Hepatocyte (in vitro differentiated cells): ENCODE measurements around the gene PACS1. TPM values are rescaled to one million over a fixed set of nuclear protein-coding genes. Genes with fewer than 3 reads are reported as not detected.

Experiments used
- DNase-seq: peaks from one replicate; pipeline ENCODE4 v3.0.0-alpha.2; 2016; ENCODE audit warnings: low spot score
- H2AFZ ChIP-seq: fragments of 200-600 bp; sonication (generic); 2 replicates; pipeline ENCODE4 v1.6.0; 2016; ENCODE audit warnings: antibody characterized with exemption, mild to moderate bottlenecking
- H3K27ac ChIP-seq: fragments of 200-600 bp; sonication (generic); 2 replicates; pipeline ENCODE4 v1.5.1; 2016; ENCODE audit warnings: mild to moderate bottlenecking
- H3K27me3 ChIP-seq: fragments of 200-600 bp; sonication (generic); 2 replicates; pipeline ENCODE4 v1.6.1; 2016
- H3K36me3 ChIP-seq: fragments of 200-600 bp; sonication (generic); replicated peaks from 2 replicates; pipeline ENCODE4 v1.5.1; 2016; ENCODE audit warnings: low read depth; ENCODE audit not compliant: insufficient read depth
- H3K4me1 ChIP-seq: fragments of 200-600 bp; sonication (generic); 2 replicates; pipeline ENCODE4 v1.5.1; 2016; ENCODE audit warnings: mild to moderate bottlenecking, moderate library complexity; ENCODE audit not compliant: insufficient read depth
- H3K4me2 ChIP-seq: fragments of 200-600 bp; sonication (generic); 2 replicates; pipeline ENCODE4 v1.6.0; 2016
- H3K4me3 ChIP-seq: fragments of 200-600 bp; sonication (generic); 2 replicates; pipeline ENCODE4 v1.5.1; 2016; ENCODE audit warnings: mild to moderate bottlenecking
- H3K79me2 ChIP-seq: fragments of 200-600 bp; sonication (generic); 2 replicates; pipeline ENCODE4 v1.6.0; 2017; ENCODE audit warnings: mild to moderate bottlenecking
- H3K9me2 ChIP-seq: fragments of 200-600 bp; sonication (generic); replicated peaks from 2 replicates; pipeline ENCODE4 v1.6.0; 2017; ENCODE audit warnings: mild to moderate bottlenecking; ENCODE audit not compliant: insufficient read depth
- H3K9me3 ChIP-seq: fragments of 200-600 bp; sonication (generic); 2 replicates; pipeline ENCODE4 v1.5.1; 2016; ENCODE audit warnings: low read depth, mild to moderate bottlenecking
- H4K20me1 ChIP-seq: fragments of 200-600 bp; sonication (generic); 2 replicates; pipeline ENCODE4 v1.6.0; 2016; ENCODE audit warnings: mild to moderate bottlenecking; ENCODE audit not compliant: insufficient read depth, poor library complexity, severe bottlenecking
- CTCF ChIP-seq: fragments of 200-600 bp; sonication (generic); IDR thresholded peaks from 2 replicates; pipeline ENCODE4 v1.5.1; 2016; ENCODE audit warnings: antibody characterized with exemption, mild to moderate bottlenecking; ENCODE audit not compliant: poor library complexity
- EZH2 ChIP-seq: fragments of 200-600 bp; sonication (generic); IDR thresholded peaks from 2 replicates; pipeline ENCODE4 v1.6.1; 2016; ENCODE audit warnings: antibody characterized with exemption, mild to moderate bottlenecking, borderline replicate concordance
- EZH2phosphoT487 ChIP-seq: fragments of 200-600 bp; sonication (generic); IDR thresholded peaks from one replicate; pipeline ENCODE4 v1.6.1; 2018; ENCODE audit warnings: antibody characterized with exemption, mild to moderate bottlenecking, low read depth, moderate library complexity; ENCODE audit not compliant: unreplicated experiment, severe bottlenecking
- WGBS: methylation state at CpG from one replicate; pipeline ENCODE4 v1.1.6; 2016; ENCODE audit warnings: low lambda C conversion rate; ENCODE audit errors: missing lambda C conversion rate; 5-methylcytosine and 5-hydroxymethylcytosine counted together
- polyA plus RNA-seq: library from polyadenylated mRNA; unstranded; fragments of >200 nt; fragmentation: Nextera tagmentation; extraction: Ambion mirVana; gene quantifications from 2 replicates; pipeline ENCODE4 v1.2.1, GENCODE V29; 2016
- total RNA-seq: library from RNA; depleted of rRNA; stranded (reverse); fragments of >200 nt; gene quantifications from 2 replicates; pipeline ENCODE4 v1.2.3, GENCODE V29; 2014

The PACS1 gene
- total and polyA plus RNA-seq, 2 experiments from 2014 or later, result 28.2 to 71.5 TPM

GRCh38 chr11:66139817-66140404 is 69.8 kb downstream of the PACS1 start:
- H3K36me3 ChIP-seq, result no peaks in the 10 kb centered on the region
- no peak for TF ChIP-seq EZH2phosphoT487
- TF ChIP-seq CTCF, result no peak
- no peak for TF ChIP-seq EZH2
- H3K4me1 ChIP-seq, result peaks cover 32% of the 10 kb centered on the region
- H2AFZ ChIP-seq, result no peak overlapping the region
- H3K4me3 ChIP-seq, result no peak overlapping the region
- no peaks in the 10 kb centered on the region for H4K20me1 ChIP-seq
- no peaks in the 10 kb centered on the region for H3K9me2 ChIP-seq
- DNase-seq, result no peak
- no peaks in the 10 kb centered on the region for H3K9me3 ChIP-seq
- H3K79me2 ChIP-seq, result peaks cover 38% of the 10 kb centered on the region
- no peak overlapping the region for H3K4me2 ChIP-seq
- no peaks in the 10 kb centered on the region for H3K27me3 ChIP-seq
- 91% methylated on average over 7 of the region's 7 CpGs for WGBS
- H3K27ac ChIP-seq, result no peak overlapping the region

- Histone ChIP-seq H3K4me1 (peaks cover 28% of the 10 kb centered on the region), H3K27ac (peak overlapping the region; percentile 93), H3K27me3 (no peaks in the 10 kb centered on the region), H3K9me2 (no peaks in the 10 kb centered on the region), H4K20me1 (no peaks in the 10 kb centered on the region), H3K9me3 (no peaks in the 10 kb centered on the region), H3K36me3 (no peaks in the 10 kb centered on the region), H2AFZ (no peak overlapping the region), H3K79me2 (peaks cover 42% of the 10 kb centered on the region), H3K4me2 (peak overlapping the region; percentile 13), H3K4me3 (no peak overlapping the region)
- peak; percentile 48 for DNase-seq
- WGBS, result 79% methylated on average over 12 of the region's 12 CpGs
- TF ChIP-seq EZH2 (no peak), EZH2phosphoT487 (no peak), CTCF (no peak)
These were observed 72.5 kb downstream of the PACS1 start for GRCh38 chr11:66142370-66143263.

- H3K36me3 ChIP-seq, result no peaks in the 10 kb centered on the region
- no peak overlapping the region for H3K4me3 ChIP-seq
- peak overlapping the region; percentile 36 for H3K4me2 ChIP-seq
- no peaks in the 10 kb centered on the region for H3K9me3 ChIP-seq
- 90% methylated on average over 3 of the region's 3 CpGs for WGBS
- H3K27me3 ChIP-seq, result no peaks in the 10 kb centered on the region
- H3K79me2 ChIP-seq, result peaks cover 40% of the 10 kb centered on the region
- no peak overlapping the region for H2AFZ ChIP-seq
- H4K20me1 ChIP-seq, result no peaks in the 10 kb centered on the region
- DNase-seq, result no peak
- H3K9me2 ChIP-seq, result no peaks in the 10 kb centered on the region
- no peak for TF ChIP-seq CTCF
- no peak for TF ChIP-seq EZH2
- TF ChIP-seq EZH2phosphoT487, result no peak
- peaks cover 25% of the 10 kb centered on the region for H3K4me1 ChIP-seq
- peak overlapping the region; percentile 93 for H3K27ac ChIP-seq
These were observed 73.1 kb downstream of the PACS1 start for GRCh38 chr11:66143264-66143566.
